HG03175 (cell line): ENCODE data around the gene CIAPIN1.
"Not testable (repeated sequence)": the region's sequence is repeated elsewhere in the genome, so short reads cannot be mapped to it uniquely, and the experiment has no call there.

Experiments used
- ATAC-seq: cut with Tn5 transposase; IDR thresholded peaks from one replicate; pipeline ENCODE4 v1.9.1; 2021; ENCODE audit warnings: mild to moderate bottlenecking, moderate library complexity; ENCODE audit not compliant: unreplicated experiment

Gene CIAPIN1

DNA sequence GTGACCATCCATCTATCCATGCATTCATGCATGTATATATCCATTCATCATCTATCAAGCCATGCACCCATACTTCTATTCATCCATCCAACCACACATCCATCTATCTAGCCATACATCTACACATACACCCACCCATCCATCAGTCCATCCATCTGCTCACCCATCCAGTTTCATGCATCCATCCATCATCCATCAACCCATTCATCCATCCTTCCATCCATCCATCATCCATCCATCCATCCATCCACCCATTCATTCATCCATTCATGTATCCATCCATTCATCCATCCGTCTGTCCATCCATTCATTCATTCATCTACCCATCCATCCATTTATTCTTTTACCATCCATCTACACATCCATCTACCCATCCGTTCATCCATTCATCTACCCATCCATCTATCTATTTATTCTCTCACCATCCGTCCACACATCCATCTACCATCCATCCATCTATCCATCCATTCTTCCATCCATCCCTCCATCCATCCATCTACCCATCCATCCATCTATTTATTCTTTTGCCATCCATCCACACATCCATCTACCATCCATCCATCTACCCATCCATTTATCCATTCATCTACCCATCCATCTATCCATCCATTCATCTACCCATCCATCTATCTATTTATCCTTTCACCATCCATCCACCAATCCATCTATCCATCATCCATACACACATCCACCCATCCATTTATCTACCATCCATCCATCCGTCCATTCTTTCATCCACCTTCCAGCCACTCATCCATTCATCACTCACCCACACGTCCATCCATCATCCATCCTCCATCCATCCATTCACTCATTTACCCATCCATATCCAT lies 39.4 kb downstream of the CIAPIN1 start:
- no peak for ATAC-seq

DNA sequence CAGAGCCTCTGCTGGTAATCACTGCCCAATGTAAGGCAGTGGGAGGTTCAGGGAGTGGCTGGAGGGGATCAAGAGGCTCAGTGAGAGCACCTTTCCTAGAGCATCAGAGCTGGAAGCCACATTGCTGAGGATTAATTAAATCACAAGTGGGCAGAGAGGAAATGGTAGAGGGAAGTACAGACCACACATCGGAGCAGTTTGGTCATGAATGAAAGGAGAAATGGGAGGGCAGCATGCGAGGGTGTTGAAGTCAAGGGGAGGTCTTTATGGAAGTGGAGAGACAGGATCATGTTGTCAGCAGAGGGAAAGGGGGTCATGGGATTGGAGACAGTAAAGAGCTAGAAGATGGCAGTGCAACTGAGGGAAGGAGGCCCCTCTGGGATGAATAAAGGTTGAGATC lies 40.3 kb downstream of the CIAPIN1 start:
- no peak for ATAC-seq

DNA sequence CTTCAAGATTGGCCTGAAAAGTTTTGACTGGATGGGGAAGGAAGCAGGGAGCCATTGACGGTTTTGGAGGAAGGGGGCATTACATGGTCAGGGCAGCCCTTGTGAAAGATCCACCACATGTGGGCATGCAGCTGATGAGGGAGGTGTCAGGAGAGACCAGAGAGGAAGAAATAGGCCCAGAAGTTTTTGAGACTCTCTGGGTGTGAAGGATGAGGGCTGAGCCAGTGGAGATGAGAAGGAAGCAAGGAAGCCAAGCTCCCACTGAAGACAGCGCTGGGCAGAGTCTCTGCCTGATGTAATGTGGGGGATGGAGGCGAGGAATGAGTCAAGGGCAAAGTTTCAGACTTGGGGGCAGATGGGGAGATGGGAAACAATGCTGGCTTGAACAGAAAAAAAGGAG lies 42.1 kb downstream of the CIAPIN1 start:
- ATAC-seq, result no peak

DNA sequence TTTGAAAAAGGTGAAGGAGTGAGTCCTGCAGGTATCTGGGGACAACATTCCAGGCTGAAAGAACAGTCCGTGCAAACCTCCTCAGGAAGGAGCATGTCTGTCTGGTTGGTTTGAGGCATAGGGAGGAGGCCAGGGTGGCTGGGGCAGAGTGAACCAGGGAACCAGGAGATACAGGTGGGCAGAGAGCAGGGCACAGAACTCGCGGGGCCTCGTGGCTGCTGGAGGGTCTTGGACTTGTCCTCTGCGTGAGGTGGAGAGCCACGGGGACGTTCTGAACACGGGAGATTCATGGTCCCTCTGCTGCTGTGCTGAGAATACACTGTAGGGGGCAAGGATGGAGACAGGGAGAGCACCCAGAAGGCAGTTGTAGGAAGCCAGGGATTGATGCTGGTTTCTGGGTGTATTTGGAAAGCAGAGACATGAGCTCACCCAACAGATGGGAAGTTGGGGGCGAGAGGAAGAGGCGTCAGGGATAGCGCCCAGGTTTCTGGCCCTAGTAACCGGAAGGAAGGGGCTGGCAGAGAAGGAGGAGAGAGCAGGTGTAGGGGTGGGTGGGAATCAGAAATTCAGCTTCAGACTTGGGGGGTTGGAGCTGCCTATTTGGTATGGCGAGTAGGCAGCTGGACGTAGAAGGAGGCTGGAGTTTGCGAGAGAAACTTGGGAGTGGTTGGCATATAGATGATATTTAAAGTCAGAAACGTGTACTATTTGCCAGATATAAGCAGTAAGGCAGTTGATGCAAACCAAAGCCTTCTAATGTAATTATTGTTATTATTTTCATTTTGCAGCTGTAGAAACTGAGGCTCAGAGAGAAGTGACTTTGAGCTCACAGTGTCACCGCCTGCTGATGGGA lies 43.0 kb downstream of the CIAPIN1 start, which contains the start of gene CCL17:
Gene CCL17, plus strand, starts transcription at position 803 of the 853 bp plus-strand sequence. CDS start 9,166 bp downstream, outside the sequence.
- ATAC-seq, result no peak

DNA sequence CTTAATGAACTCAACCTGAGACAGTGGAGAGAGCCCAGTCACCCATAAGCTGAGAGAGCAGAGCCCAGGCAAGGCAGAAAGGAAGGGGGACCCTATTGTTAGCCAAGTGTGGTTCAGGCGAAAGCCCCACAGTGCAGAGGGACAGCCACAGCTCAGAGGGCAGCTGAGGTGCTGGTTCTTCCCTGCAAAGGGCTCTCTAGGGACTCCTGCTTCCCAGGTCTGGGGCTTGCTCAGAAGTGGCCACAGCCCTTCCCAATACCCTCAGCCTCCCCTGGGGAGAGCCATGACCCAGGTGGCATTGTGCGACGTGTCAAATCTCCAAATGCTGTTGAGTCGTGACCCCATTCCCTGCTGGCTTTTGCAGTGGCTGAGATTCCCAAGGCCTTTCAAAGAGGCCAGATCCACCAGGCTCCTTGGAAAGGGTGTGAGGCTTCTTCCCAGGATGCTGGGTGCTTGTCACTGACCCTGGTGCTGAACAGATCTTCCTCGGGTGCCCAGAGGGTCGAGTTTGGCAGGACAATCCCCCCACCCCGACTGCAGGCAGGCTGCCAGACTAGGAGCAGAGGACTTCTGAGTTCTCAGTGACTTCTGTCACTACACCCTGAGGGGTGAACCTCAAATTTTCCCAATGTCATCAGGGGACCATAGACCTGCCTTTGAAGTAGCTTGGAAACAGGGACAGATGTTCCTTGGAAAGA lies 45.1 kb downstream of the CIAPIN1 start:
- ATAC-seq, result no peak

DNA sequence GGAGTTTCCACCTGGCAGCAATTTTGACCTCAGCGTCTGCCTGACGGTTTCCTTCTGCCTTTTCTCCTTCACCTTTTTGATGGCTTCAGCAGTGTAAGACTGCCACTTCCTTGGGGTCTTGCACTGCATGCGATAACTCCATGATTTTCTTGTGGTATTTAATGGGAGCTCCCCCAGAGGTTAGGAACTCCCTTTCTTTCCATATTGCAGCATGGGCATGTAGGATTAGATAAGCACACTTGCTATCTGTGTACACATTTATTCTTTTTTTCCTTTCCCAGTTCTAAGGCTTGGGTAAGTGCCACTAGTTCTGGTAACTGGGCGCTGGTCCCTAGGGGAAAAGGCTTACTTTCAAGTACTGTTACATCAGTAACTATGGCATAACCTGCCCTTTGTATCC lies 49.7 kb downstream of the CIAPIN1 start:
- ATAC-seq, result not testable (repeated sequence)

DNA sequence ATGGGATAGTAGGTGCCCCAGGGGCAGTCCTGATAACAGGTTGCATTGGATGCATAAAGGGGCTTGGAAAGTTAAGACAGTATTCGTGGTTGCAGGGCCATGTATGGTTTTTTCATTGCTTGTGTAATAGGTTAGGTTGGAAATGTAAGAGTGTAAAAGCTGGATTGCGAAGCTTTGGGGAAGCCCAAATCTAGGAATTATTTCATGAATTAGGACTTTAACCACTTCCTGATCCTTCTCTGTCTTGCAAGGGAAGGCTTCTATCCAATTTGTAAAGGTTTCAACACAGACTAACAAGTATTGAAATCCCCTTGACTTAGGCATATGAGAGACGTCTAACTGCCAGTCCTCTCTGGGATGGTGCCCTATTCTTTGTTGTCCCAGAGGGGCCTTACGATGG lies 50.4 kb downstream of the CIAPIN1 start:
- ATAC-seq, result no peak

DNA sequence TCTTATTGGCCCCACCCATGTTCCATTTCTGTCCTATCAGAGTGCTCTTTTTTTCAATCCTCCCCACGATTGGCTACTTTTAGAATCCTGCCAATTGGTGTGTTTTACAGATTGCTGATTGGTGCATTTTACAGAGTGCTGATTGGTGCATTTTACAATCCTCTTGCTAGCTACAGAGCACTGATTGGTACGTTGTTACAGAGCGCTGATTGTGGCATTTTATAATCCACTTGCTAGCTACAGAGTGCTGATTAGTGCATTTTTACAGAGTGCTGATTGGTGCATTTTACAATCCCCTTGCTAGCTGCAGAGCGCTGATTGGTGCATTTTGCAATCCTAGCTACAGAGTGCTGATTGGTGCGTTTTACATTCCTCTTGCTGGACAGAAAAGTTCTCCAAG lies 52.2 kb downstream of the CIAPIN1 start:
- no peak for ATAC-seq

DNA sequence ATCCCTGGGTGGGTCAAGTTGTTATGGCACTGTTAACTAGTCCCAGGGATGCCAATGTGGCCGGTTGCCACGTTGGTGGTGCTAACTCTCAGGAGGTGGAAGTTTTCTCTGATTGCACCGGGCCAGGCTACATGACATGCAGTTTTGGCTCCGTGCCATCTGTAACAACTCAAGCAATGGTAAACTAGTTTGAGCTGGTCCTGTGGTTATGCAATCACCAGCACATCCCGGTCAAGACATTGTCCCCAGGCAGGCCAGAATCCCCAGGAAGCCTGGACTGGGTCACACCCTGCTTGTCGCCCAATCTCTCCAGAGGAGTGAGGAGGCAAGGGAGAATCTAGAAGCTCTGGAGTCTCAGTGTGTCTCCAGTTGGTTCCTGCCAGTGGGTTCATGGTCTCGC lies 52.7 kb downstream of the CIAPIN1 start:
- ATAC-seq, result no peak

DNA sequence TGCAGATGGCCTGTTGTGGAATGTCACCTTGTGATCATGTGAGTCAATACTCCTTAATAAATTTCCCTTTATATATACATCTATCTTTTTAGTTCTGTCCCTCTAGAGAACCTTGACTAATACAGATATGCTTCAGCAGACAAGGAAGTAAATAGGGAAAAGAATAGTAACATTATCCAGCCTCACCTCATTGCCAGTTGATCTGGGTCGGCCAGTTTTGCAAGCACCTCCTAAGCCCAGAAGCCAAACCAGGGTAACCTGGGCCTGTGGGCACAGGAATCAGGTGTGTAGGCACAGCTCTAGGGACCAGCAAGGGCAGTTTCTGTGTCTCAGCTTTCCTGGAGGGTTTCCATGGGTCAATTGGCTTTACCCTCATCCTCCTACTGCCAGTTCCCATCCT lies 54.5 kb downstream of the CIAPIN1 start:
- no peak for ATAC-seq

DNA sequence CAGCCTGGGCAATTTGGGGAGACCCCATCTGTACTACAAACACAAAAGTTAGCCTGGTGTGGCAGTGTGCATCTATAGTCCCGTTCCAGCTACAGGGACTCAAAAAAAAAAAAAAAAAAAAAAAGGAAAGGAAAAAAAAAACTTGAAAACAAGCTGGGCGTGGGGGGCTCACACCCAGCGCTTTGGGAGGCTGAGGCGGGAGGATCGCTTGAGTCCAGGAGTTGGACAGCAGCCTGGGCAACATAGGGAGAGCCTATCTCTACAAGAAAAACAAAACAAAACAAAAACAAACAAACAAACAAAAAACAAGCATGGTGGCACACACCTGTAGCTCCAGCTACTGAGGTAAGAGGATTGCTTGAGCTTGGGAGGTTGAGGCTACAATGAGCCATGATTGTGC lies 55.5 kb downstream of the CIAPIN1 start:
- no peak for ATAC-seq

DNA sequence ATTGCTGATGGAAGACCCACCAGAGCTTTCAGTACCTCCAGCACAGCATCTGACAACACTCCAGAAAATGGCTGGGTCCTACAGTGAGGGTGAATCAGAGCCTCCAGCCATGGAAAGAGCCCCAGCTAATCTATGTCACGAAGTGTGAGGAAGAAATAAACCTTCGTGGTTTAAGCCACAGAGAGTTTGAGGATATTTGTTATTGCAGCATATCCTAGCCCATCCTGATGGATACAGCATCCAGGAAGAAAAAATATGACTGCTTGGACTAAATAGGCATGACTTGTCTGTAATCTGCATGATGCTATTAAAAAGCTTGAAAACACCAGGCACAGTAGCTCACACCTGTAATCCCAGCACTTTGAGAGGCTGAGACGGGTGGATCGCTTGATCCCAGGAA lies 55.9 kb downstream of the CIAPIN1 start:
- no peak for ATAC-seq

DNA sequence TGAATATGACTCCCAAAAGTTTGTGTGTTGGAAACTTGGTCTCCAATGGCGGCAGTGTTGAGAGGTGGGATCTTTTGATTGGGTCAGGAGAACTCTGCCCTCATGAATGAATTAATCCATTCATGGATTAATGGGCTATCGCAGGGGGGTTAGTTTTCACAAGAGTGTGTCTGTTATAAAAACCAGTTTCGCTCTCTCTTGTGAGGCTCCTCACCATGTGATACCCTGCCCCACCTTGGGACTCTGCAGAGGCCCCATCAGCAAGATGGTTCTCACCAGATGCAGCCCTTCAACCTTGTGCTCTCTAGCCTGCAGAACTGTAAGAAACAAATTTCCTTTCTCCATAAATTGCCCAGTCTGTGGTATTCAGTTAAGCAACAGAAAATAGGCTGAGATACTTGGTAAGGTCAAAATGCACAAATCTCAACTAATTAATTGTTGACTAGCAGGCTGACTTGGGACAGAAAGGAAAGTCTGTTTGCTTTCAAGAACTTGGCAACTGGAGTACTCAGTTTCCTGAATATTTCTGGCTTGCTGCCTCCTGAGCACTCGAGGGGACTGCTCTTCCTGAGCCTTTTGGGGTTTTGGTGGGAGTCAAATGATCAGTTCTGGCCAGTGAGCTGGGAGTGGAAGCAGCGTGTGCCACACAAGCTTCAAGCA lies 56.4 kb downstream of the CIAPIN1 start:
- no peak for ATAC-seq

DNA sequence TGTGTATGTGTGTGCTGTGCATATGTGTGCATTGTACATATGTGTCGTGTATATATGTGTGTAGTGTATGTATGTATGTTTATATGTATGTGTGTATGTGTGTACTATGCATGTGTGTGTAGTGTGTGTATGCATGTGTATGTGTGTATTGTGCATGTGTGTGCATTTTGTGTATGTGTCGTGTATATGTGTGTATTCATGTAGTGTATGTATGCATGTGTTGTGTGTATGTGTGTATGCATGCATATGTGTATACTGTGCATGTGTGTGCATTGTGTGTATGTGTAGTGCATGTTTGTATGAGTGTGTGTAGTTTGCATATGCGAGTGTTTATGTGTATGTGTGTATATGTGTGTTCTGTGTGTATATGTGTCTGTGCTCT lies 58.1 kb downstream of the CIAPIN1 start:
- ATAC-seq, result no peak

DNA sequence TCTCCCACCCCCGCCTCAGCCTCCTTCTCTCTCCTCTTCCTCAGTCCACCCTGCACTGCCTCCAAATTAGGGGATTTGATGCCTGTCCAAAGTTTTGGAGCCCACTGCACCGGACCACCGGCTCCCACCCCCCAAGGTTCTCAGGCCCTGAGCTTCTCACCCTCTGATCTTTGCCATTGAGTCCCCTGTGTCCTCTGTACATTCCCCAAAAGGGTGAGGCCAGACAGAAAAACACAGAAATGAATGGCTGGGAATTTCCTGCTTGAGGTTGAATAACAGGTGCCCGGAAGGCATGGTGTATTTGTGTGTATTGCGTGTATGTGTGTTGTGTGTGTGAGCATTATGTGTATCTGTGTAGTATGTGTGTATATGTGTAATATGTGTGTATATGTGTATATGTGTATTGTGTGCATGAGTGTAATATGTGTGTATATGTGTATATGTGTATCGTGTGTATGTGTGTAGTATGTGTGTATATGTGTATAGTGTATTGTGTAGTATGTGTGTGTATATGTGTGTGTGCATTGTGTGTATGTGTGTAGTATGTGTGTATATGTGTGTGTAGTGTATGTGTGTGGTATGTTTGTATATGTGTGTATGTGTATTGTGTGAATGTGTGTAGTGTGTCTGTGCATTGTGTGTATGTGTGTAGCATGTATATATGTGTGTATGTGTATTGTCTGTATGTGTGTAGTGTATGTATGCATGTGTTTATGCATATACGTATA lies 58.7 kb downstream of the CIAPIN1 start:
- peak; percentile 39 for ATAC-seq

DNA sequence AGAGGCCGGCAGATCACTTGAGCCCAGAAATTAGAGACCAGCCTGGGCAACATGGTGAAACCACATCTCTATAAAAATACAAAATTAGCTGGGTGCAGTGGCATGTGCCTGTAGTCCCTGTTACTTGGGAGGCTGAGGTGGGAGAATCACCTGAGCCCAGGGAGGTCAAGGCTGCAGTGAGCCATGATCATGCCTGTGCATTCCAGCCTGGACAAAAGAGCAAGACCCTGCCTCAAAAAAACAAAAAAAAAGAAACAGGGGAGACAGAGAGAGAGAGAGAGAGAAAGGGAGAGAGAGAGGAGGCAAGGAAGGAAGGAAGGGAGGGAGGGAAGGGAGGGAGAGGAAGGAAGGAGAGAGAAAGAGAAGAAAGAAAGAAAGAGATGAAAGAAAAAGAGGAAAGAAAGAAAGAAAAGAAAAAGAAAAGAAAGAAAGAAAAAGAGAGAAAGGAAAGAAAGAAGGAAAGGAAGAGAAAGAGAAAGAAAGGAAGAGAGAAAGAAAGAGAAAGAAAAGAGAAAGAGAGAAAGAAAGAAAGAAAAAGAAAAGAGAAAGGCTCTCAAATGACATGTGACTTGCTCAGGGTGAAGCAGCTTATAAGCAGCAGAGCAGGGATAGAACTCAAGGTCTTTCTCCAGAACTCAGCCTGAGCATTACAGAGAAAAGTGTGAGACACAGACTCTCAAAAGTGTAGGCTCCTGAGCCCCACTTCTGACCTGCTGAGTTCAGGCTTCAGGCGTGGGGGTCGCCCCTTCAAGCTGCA lies 59.4 kb downstream of the CIAPIN1 start:
- ATAC-seq, result peak; percentile 20

DNA sequence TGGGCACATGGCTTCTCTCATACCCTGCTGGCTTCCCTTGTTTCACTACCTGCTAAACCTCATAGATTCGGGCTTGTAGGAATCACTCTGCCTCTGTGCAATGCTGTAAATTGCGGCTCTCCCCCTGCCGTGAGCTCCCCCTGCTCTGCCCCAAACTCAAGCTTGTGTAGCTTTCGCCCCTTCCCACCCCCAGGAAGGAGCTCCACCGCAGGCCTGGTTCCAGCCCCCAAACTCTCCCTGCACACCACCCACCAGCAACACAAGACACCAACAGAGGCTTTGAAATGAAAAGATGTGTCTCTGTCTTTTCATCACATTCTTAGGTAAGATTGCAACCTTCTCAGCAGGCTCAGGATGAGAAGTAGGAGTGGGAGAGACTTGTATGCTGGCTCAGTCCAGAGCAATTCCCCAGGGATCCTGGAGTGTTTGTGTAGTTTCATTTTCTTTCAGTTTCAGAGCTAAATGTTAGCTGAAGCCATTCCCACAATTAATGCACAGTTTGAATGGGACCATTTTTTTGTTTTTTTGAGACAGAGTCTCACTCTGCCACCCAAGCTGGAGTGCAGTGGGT lies 60.7 kb downstream of the CIAPIN1 start:
- ATAC-seq, result no peak

DNA sequence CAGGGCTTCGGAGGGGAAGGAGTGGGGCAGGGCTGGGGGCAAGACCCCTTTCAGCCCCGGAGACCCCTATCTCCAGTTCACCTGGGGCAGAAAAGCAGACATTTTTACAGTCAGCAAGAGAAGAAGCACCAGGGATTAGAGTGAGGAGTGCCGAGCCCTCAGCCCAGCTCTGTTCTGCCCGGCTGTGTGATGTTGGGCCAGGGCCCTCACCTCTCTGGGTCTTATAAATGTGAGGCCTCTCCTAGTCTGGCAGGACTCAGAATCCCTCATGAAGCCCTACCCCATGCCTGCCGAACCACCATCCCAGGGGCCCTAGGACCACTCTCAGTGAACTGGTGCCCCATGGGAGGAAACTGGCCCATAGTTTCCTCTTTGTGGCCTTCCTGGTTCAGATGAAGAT lies 62.1 kb downstream of the CIAPIN1 start:
- ATAC-seq, result no peak
